Measurements from ENCODE around the gene KLK10. TPM values are rescaled to one million over a fixed set of nuclear protein-coding genes. Genes with fewer than 3 reads are reported as not detected.

The KLK10 gene
- total RNA-seq, 1 experiment from 2014 or later: 33.6 TPM

- no peak for TF ChIP-seq REST (IDR thresholded peaks at IDR 0.05; ENCODE audit: low read depth)
- no peak for TF ChIP-seq POLR2A (IDR thresholded peaks at IDR 0.05; ENCODE audit: borderline replicate concordance, extremely low read depth, insufficient read depth, insufficient read length)
Observed at GRCh38 chr19:51060336-51060735, 40.8 kb upstream of the KLK10 start (continued).

- intact Hi-C loops (cut with micrococcal nuclease): no loop called here
- POLR2A ChIA-PET: no interaction called here
- no peak overlapping the region for H3K4me2 ChIP-seq (ENCODE audit: low read length)
- H3K9me3 ChIP-seq (ENCODE audit: control insufficient read depth in 1 of 2, insufficient read depth in 1 of 2, low read depth in 1 of 2, low read length in 2 of 2): no peaks in the 10 kb centered on the region
- peaks cover 5 to 14% of the 10 kb centered on the region in 2 experiments for H3K4me1 ChIP-seq (ENCODE audit: control insufficient read depth in 1 of 2, insufficient read depth in 2 of 2, low read length in 2 of 2)
- BruUV-seq (replicated peaks): no TSS peak
- H3K27ac ChIP-seq (ENCODE audit: low read depth, low read length): no peak overlapping the region
- H3K27me3 ChIP-seq (ENCODE audit: insufficient read depth, low read length): peaks cover under 1% of the 10 kb centered on the region; the same call in 1 of the 2 replicates
- no peak overlapping the region for H3K9ac ChIP-seq (ENCODE audit: low read length)
- H3K4me3 ChIP-seq (replicated peaks in 1 of 2; ENCODE audit: low read depth in 1 of 2, low read length in 2 of 2): no peak overlapping the region
- H2AFZ ChIP-seq (ENCODE audit: low read depth, low read length, poor library complexity, severe bottlenecking): no peak overlapping the region
- no peaks in the 10 kb centered on the region for H3K9me2 ChIP-seq (ENCODE audit: insufficient read depth)
- H4K20me1 ChIP-seq (ENCODE audit: insufficient read depth): no peaks in the 10 kb centered on the region
- DNase-seq (ENCODE audit: low read depth, low spot score): no peak
- no peaks in the 10 kb centered on the region for H3K79me2 ChIP-seq (ENCODE audit: insufficient read depth, low read length)
- RAD21 ChIA-PET (ENCODE audit: low non-redundant PET in 1 of 2, low total read pairs in 2 of 2, uncharacterized antibody in 2 of 2, unreplicated experiment in 2 of 2): no interaction called here
- no peaks in the 10 kb centered on the region for H3K36me3 ChIP-seq (ENCODE audit: control insufficient read depth in 1 of 2, insufficient read depth in 2 of 2, low read length in 2 of 2)
- CTCF ChIA-PET: no interaction called here
- ATAC-seq: no peak
- TF ChIP-seq REST (IDR thresholded peaks at IDR 0.05; ENCODE audit: low read depth): no peak
- no peak for TF ChIP-seq RAD21 (IDR thresholded peaks at IDR 0.05; ENCODE audit: low read depth)
- no peak for TF ChIP-seq EZH2 (IDR thresholded peaks at IDR 0.05)
- no peak for TF ChIP-seq SIN3A (IDR thresholded peaks at IDR 0.05; ENCODE audit: low read depth)
- TF ChIP-seq MAX (IDR thresholded peaks at IDR 0.05): no peak
- no peak for TF ChIP-seq ZNF274 (IDR thresholded peaks at IDR 0.05; ENCODE audit: low read depth, low read length)
- TF ChIP-seq FOSL1 (IDR thresholded peaks at IDR 0.05; ENCODE audit: low read depth): no peak
- TF ChIP-seq SP1 (IDR thresholded peaks at IDR 0.05; ENCODE audit: low read depth): no peak
- no peak for TF ChIP-seq EGR1 (IDR thresholded peaks at IDR 0.05; ENCODE audit: low read depth)
- no peak for TF ChIP-seq TCF7L2 (IDR thresholded peaks at IDR 0.05; ENCODE audit: borderline replicate concordance, extremely low read depth, insufficient read depth, insufficient read length)
- TF ChIP-seq POLR2A (IDR thresholded peaks at IDR 0.05; ENCODE audit: borderline replicate concordance, extremely low read depth, insufficient read depth, insufficient read length): no peak
- no peak for TF ChIP-seq YY1 (IDR thresholded peaks at IDR 0.05; ENCODE audit: extremely low read depth, insufficient replicate concordance, low read depth, low read length)
- no peak for TF ChIP-seq ZBTB33 (IDR thresholded peaks at IDR 0.05; ENCODE audit: extremely low read depth, insufficient replicate concordance, low read length)
Observed at GRCh38 chr19:51059715-51060114, 40.2 kb upstream of the KLK10 start.
